CD8-positive, alpha-beta memory T cell (primary cell): ENCODE measurements around the gene RNF166. TPM values are rescaled to one million over a fixed set of nuclear protein-coding genes. Genes with fewer than 3 reads are reported as not detected.

Source experiments
- CTCF ChIA-PET: fragments of 350-600 bp; sonication (Branson Sonifier 250); formaldehyde crosslinking; loops from one replicate; lab custom pipeline; 2021; ENCODE audit warnings: antibody characterized with exemption; lab: Charles Lee
- POLR2A ChIA-PET: fragments of 350-600 bp; sonication (Branson Sonifier 250); formaldehyde crosslinking; loops from one replicate; lab custom pipeline; 2021; ENCODE audit warnings: antibody characterized with exemption; lab: Charles Lee
- DNase-seq, 5 donors: peaks; one replicate each; pipeline versions ENCODE4 v3.0.0 to v3.0.0-alpha.2; 2020 to 2022; ENCODE audit warnings: mixed read lengths in 1 of 5
- H3K27ac ChIP-seq: one replicate; pipeline ENCODE4 v1.7.0; 2013; ENCODE audit warnings: low read depth, mild to moderate bottlenecking, low read length, moderate library complexity
- H3K27me3 ChIP-seq: 2 replicates; pipeline ENCODE4 v1.7.0; 2013; ENCODE audit warnings: low read length, mild to moderate bottlenecking; ENCODE audit not compliant: insufficient read depth, poor library complexity, severe bottlenecking
- H3K36me3 ChIP-seq: 2 replicates; pipeline ENCODE4 v1.7.0; 2013; ENCODE audit warnings: mild to moderate bottlenecking, low read length, moderate library complexity; ENCODE audit not compliant: insufficient read depth
- H3K4me1 ChIP-seq: 2 replicates; pipeline ENCODE4 v1.7.0; 2013; ENCODE audit warnings: mild to moderate bottlenecking, low read length, moderate library complexity; ENCODE audit not compliant: insufficient read depth
- H3K4me3 ChIP-seq: 2 replicates; pipeline ENCODE4 v1.7.0; 2013; ENCODE audit warnings: mild to moderate bottlenecking, low read length
- H3K9me3 ChIP-seq: 2 replicates; pipeline ENCODE4 v1.7.0; 2013; ENCODE audit warnings: mild to moderate bottlenecking, low read length
- H3K27ac Mint-ChIP-seq, 8 donors: one replicate each; pipeline ENCODE4 v1.8.0; 2020 to 2021; ENCODE audit warnings: mixed read lengths in 8 of 8, mild to moderate bottlenecking in 6 of 8, inconsistent platforms in 3 of 8, moderate library complexity in 3 of 8
- H3K27me3 Mint-ChIP-seq, 2 donors: one replicate each; pipeline ENCODE4 v1.8.0; 2020 to 2021; ENCODE audit warnings: mixed read lengths in 2 of 2, mild to moderate bottlenecking in 1 of 2, moderate library complexity in 1 of 2
- H3K36me3 Mint-ChIP-seq, 3 donors: one replicate each; pipeline ENCODE4 v1.8.0; 2020 to 2021; ENCODE audit warnings: mixed read lengths in 3 of 3, inconsistent platforms in 1 of 3, mild to moderate bottlenecking in 1 of 3
- H3K4me1 Mint-ChIP-seq, 3 donors: one replicate each; pipeline ENCODE4 v1.8.0; 2020 to 2021; ENCODE audit warnings: mixed read lengths in 3 of 3, inconsistent platforms in 1 of 3, mild to moderate bottlenecking in 1 of 3
- H3K4me3 Mint-ChIP-seq, 7 donors: one replicate each; pipeline ENCODE4 v1.8.0; 2020 to 2021; ENCODE audit warnings: mixed read lengths in 7 of 7, mild to moderate bottlenecking in 6 of 7, moderate library complexity in 4 of 7, inconsistent platforms in 2 of 7
- H3K9me3 Mint-ChIP-seq, 5 donors: one replicate each; pipeline ENCODE4 v1.8.0; 2020 to 2022; ENCODE audit warnings: mixed read lengths in 5 of 5, mild to moderate bottlenecking in 3 of 5, moderate library complexity in 2 of 5, inconsistent platforms in 1 of 5
- polyA plus RNA-seq: library from polyadenylated mRNA; unstranded; fragments of 300-500 nt; fragmentation: Illumina TruSeq; gene quantifications from one replicate; pipeline ENCODE4 v1.2.3, GENCODE V29; 2021
- total RNA-seq, 2 experiments: library from RNA; stranded (reverse); gene quantifications; one replicate each; pipeline ENCODE4 v1.2.3, GENCODE V29; 2021

The RNF166 gene
- total and polyA plus RNA-seq, 3 experiments from 2014 or later = 51.7 to 122 (median 56.2) TPM

DNA sequence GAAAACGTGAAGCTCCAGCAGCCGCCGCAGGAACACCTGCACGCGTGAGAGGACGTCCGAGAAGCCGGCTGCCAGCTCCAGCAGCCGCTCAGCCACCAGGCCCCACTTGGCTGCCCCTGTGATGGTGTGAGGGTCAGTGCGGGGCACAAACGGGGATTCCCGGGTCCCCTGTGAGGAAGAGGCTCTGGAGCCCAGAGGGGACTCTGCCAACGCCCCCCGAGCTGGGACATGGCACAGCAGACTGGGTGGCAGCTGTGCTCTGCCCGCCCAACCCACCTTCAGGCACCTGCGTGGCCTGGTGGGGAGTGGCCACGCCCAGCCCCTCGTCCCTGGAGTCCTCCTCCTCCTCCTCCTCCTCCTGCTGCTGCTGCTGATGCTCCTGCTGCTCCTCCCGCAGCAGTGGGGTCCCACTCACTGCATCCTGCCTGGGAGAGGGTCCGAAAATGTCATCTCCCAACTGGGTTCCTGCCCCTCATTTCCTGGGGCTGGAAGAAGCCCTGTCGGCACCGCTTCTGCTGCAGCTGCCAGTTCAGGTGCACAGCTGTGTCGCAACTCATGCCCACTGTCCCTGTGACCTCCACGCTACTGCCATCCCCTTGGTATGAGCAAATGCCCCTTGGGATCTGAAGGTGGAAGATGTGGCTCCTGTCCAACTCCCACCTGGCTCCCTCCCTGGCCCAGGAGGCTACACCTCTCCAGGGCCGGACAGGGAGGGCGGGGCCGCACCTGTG, 27.6 kb upstream of the RNF166 start:
- H3K36me3 Mint-ChIP-seq = peaks cover 0 to 50% (median 2%) of the 10 kb centered on the region in 3 donors
- CTCF ChIA-PET = no interaction called here
- no peaks in the 10 kb centered on the region for H3K9me3 Mint-ChIP-seq
- Histone ChIP-seq H3K4me3 (no peak overlapping the region), H3K9me3 (no peaks in the 10 kb centered on the region), H3K27ac (no peak overlapping the region), H3K36me3 (peaks cover 10% of the 10 kb centered on the region), H3K4me1 (peaks cover 10% of the 10 kb centered on the region), H3K27me3 (no peaks in the 10 kb centered on the region)
- no peak overlapping the region for H3K27ac Mint-ChIP-seq
- peaks cover 0 to 7% (median 2%) of the 10 kb centered on the region in 3 donors for H3K4me1 Mint-ChIP-seq
- DNase-seq = no peak
- POLR2A ChIA-PET = no interaction called here
- no peaks in the 10 kb centered on the region for H3K27me3 Mint-ChIP-seq
- H3K4me3 Mint-ChIP-seq = no peak overlapping the region

DNA sequence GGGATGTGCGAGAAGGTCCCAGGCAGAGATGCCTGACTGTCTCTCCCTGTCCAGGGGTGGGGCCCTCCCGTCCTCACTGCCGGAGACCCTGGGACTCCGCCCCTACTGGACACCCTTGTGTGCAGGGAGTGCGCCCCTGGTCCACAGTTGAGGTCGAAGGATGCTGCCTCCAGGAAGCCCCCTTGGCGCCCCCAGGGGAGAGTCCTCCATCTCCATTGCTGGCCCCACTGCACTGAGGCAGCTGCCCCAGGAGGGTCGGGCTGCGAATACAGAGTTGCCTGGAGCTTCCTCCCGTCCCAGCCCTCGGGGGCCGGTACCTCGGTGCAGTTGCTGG, 26.7 kb upstream of the RNF166 start:
- Mint-ChIP-seq H3K4me1 (peaks cover 0 to 4% (median 2%) of the 10 kb centered on the region in 3 donors), H3K27ac (peak overlapping the region in 1 of 8 donors; percentile 50), H3K9me3 (no peaks in the 10 kb centered on the region), H3K4me3 (no peak overlapping the region), H3K27me3 (no peaks in the 10 kb centered on the region), H3K36me3 (peaks cover 0 to 49% (median 2%) of the 10 kb centered on the region in 3 donors)
- peaks cover 11% of the 10 kb centered on the region for H3K36me3 ChIP-seq
- H3K27ac ChIP-seq = no peak overlapping the region
- peaks cover 9% of the 10 kb centered on the region for H3K4me1 ChIP-seq
- no peak for DNase-seq
- H3K27me3 ChIP-seq = no peaks in the 10 kb centered on the region
- CTCF ChIA-PET = no interaction called here
- no peaks in the 10 kb centered on the region for H3K9me3 ChIP-seq
- no peak overlapping the region for H3K4me3 ChIP-seq
- POLR2A ChIA-PET = no interaction called here

DNA sequence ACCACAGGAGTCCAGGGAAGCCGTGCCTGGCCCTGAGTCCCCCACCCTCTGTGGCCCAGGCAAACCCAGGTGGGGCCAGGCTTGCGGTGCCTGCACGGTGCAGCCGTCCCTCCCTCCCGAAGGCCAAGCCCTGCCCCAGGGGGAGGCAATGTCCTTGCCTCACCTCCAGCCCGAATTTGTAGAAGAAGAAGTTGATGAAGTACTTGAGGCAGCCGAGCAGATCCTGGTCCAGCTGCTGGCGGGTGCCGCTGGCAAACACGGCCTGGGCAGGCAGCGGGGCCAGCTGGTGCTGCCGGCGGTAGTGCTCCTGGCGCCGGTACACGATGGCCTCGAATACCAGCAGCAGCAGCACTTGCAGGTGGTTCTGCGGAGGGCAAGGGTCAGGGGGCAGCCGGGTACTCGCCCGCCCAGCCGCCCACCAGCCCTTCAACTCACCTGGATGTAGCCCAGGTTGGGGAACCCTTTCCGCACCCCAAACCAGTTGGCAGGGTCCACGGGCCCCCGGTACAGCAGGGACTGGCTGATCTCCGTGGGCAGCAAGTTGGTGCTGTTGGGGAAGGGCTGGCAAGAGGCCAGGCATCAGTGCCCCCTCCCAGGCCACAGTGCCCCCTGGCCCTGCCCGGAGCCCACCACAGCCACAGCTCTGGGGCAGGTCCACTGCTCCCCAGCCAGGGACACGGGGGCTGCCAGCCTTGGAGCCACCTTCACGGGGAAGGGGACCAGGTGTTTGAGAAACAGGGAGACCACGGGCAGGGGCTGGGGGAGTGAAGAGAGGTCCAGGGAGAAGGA, 26.2 kb upstream of the RNF166 start:
- peaks cover 0 to 53% (median 2%) of the 10 kb centered on the region in 3 donors for H3K36me3 Mint-ChIP-seq
- peaks cover 16% of the 10 kb centered on the region for H3K36me3 ChIP-seq
- POLR2A ChIA-PET = no interaction called here
- H3K9me3 ChIP-seq = no peaks in the 10 kb centered on the region
- H3K27ac ChIP-seq = no peak overlapping the region
- H3K4me3 ChIP-seq = no peak overlapping the region
- no peaks in the 10 kb centered on the region for H3K9me3 Mint-ChIP-seq
- H3K27me3 Mint-ChIP-seq = no peaks in the 10 kb centered on the region
- H3K27ac Mint-ChIP-seq = peak overlapping the region in 1 of 8 donors; percentile 50
- no peak overlapping the region for H3K4me3 Mint-ChIP-seq
- peaks cover 0 to 2% (median under 1%) of the 10 kb centered on the region in 3 donors for H3K4me1 Mint-ChIP-seq
- DNase-seq = no peak
- peaks cover 4% of the 10 kb centered on the region for H3K4me1 ChIP-seq
- CTCF ChIA-PET = no interaction called here
- H3K27me3 ChIP-seq = no peaks in the 10 kb centered on the region

DNA sequence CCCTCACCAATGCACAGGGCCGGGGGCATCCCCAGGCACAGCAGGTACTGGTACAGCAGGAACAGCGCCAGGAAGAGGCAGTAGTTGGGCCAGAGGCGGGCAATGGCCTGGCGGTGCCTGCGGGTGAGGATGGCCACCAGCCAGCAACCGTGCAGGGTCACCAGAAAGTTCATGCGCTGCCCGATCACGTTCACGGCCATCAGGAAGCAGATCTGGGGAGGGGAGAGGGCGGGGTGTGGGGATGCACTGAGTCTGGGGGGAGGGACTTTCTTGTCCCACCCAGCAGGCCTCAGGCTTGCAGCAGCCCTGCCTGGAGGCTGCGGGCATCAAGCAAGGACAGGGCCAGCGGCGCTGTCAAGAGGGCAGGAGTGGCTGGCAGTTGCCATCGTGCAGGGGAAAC, 25.5 kb upstream of the RNF166 start:
- Mint-ChIP-seq H3K9me3 (no peaks in the 10 kb centered on the region), H3K4me3 (no peak overlapping the region), H3K27me3 (no peaks in the 10 kb centered on the region), H3K36me3 (peaks cover 0 to 57% (median 2%) of the 10 kb centered on the region in 3 donors), H3K27ac (peak overlapping the region in 1 of 8 donors; percentile 66), H3K4me1 (peaks cover 0 to 2% (median 0%) of the 10 kb centered on the region in 3 donors)
- Histone ChIP-seq H3K4me3 (no peak overlapping the region), H3K4me1 (no peaks in the 10 kb centered on the region), H3K27ac (no peak overlapping the region), H3K9me3 (no peaks in the 10 kb centered on the region), H3K36me3 (peaks cover 16% of the 10 kb centered on the region), H3K27me3 (no peaks in the 10 kb centered on the region)
- no peak for DNase-seq
- ChIA-PET POLR2A (no interaction called here), CTCF (no interaction called here)

DNA sequence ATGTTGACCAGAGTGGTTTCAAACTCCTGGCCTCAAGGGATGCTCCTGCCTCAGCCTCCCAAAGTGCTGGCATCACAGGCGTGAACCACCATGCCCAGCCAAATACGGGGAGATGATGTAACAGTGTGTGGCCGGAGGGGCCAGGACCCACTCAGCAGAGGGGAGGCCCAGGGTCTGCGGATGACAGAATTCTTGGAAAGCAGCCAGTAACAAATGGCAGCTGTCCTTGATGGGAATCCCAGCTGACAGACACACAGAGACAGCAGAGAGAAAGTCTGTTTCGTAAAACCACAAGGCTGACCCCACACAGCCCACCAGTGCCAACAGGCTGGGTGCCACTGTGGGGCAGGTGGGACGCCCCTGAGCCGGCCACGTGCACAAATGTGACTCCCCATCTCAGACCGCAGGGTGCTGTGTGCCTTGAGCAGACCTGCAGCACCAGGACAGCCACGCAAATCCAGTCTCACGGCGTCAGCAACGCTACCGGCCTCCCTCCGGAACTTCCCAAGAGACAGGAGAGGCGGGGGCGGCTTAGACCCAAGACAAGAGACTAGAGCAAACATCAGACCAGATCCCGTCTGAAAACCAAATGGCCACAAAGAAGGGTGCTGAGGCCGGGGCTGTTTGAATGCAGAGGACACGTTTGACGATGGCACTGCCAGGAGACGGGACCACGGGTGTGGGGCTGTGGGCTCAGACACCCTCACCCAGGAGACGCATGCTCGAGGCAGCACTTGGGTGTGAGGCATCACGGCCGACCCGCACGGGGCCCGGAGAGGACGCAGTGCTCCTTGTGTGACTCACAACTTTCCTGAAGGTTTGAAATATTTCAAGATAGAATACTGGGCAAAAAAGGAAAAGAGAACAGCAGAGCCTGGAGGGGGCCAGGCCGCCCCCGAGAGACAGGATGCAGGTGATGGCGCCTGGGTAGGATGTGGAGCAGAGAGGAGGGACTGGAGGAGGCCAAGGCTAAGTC, 24.7 kb upstream of the RNF166 start:
- H3K9me3 ChIP-seq = no peaks in the 10 kb centered on the region
- no peak overlapping the region for H3K4me3 Mint-ChIP-seq
- H3K9me3 Mint-ChIP-seq = no peaks in the 10 kb centered on the region
- peaks cover 0 to 2% (median 0%) of the 10 kb centered on the region in 3 donors for H3K4me1 Mint-ChIP-seq
- no peak for DNase-seq
- H3K36me3 ChIP-seq = peaks cover 18% of the 10 kb centered on the region
- ChIA-PET POLR2A (no interaction called here), CTCF (no interaction called here)
- no peak overlapping the region for H3K4me3 ChIP-seq
- H3K27me3 ChIP-seq = no peaks in the 10 kb centered on the region
- H3K27ac ChIP-seq = no peak overlapping the region
- no peaks in the 10 kb centered on the region for H3K4me1 ChIP-seq
- peaks cover 0 to 59% (median 4%) of the 10 kb centered on the region in 3 donors for H3K36me3 Mint-ChIP-seq
- H3K27me3 Mint-ChIP-seq = no peaks in the 10 kb centered on the region
- peak overlapping the region in 4 of 8 donors; percentile 38 to 91 (median 62) for H3K27ac Mint-ChIP-seq

DNA sequence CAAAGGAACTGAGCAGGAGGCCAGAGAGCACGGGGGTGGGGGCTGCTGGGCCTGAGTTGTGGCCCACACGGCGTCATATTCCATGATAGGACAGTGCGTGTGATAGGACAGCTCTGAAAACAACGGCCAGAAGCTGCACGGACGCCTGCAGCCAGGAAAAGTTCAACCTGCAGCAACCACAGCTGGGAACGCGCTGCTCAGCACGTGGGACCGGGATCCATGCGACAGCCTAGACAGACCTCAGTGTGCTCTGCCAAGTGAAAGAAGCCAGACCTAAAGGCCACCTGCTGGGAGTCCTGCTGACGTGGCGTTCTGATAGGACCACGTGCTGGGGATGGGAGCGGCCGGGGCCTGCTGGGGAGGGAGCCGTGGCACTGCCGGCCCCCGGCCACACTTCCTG, 21.7 kb upstream of the RNF166 start:
- peaks cover 0 to 66% (median 4%) of the 10 kb centered on the region in 3 donors for H3K36me3 Mint-ChIP-seq
- ChIA-PET CTCF (no interaction called here), POLR2A (no interaction called here)
- Histone ChIP-seq H3K36me3 (peaks cover 25% of the 10 kb centered on the region), H3K4me1 (no peaks in the 10 kb centered on the region), H3K9me3 (no peaks in the 10 kb centered on the region), H3K27me3 (no peaks in the 10 kb centered on the region), H3K27ac (no peak overlapping the region), H3K4me3 (no peak overlapping the region)
- no peak for DNase-seq
- peak overlapping the region in 1 of 8 donors; percentile 33 for H3K27ac Mint-ChIP-seq
- peaks cover 0 to 2% (median 0%) of the 10 kb centered on the region in 3 donors for H3K4me1 Mint-ChIP-seq
- no peaks in the 10 kb centered on the region for H3K9me3 Mint-ChIP-seq
- no peak overlapping the region for H3K4me3 Mint-ChIP-seq
- no peaks in the 10 kb centered on the region for H3K27me3 Mint-ChIP-seq

DNA sequence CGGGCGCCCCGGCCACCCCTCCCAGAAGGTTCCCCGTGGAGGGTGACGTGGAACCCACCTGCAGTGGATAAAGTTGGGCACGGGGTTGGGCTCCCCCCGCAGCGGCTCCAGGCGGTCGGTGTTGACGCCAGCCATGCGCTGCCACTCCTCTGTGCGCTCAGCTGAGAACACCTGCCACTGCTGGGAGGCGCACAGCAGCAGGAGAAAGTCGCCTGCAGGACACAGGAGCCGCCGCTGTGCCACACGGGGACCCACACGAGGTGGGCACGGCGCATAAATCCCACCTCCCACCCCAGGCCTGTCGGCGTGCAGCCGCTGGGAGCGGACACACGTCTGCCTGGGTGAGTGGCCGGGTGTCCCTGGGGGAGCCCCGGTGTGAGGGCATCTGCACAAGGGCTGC, 20.8 kb upstream of the RNF166 start:
- POLR2A ChIA-PET = no interaction called here
- Histone ChIP-seq H3K27ac (no peak overlapping the region), H3K36me3 (peaks cover 27% of the 10 kb centered on the region), H3K9me3 (no peaks in the 10 kb centered on the region), H3K27me3 (no peaks in the 10 kb centered on the region), H3K4me3 (no peak overlapping the region), H3K4me1 (no peaks in the 10 kb centered on the region)
- Mint-ChIP-seq H3K27ac (no peak overlapping the region), H3K9me3 (no peaks in the 10 kb centered on the region), H3K4me1 (peaks cover 0 to 2% (median 0%) of the 10 kb centered on the region in 3 donors), H3K27me3 (no peaks in the 10 kb centered on the region), H3K36me3 (peaks cover 0 to 70% (median 4%) of the 10 kb centered on the region in 3 donors), H3K4me3 (no peak overlapping the region)
- CTCF ChIA-PET = interaction anchor here (1.7 kb wide), 1 partner anchor 10 kb away, joined by 5 read pairs; no protein-coding TSS in a partner anchor
- no peak for DNase-seq
